Neural cell (in vitro differentiated cells): Measurements from ENCODE around the gene GCFC2.

ENCODE experiments used
- CTCF ChIP-seq: fragments of 450-650 bp; IDR thresholded peaks from 2 replicates; pipeline ENCODE4 v1.5.1; 2014; ENCODE audit warnings: antibody characterized with exemption, mild to moderate bottlenecking, moderate library complexity; ENCODE audit not compliant: poor library complexity, severe bottlenecking
- EZH2 ChIP-seq: fragments of 200-600, 300-800 bp; shearing (Covaris generic), sonication (generic); IDR thresholded peaks from 2 replicates; pipeline ENCODE4 v1.6.1; 2014; ENCODE audit warnings: antibody characterized with exemption, low read length, borderline replicate concordance, mild to moderate bottlenecking; ENCODE audit not compliant: insufficient read depth, poor library complexity, severe bottlenecking
- MXI1 ChIP-seq: fragments of 450-650 bp; conservative IDR thresholded peaks from 2 replicates; pipeline ENCODE4 v1.6.1; 2014; ENCODE audit warnings: antibody characterized with exemption, mild to moderate bottlenecking; ENCODE audit not compliant: poor library complexity, severe bottlenecking
- POLR2AphosphoS5 ChIP-seq: IDR thresholded peaks from 2 replicates; pipeline ENCODE4 v1.6.1; 2012
- REST ChIP-seq: IDR thresholded peaks from 2 replicates; pipeline ENCODE4 v1.6.1; 2012; ENCODE audit warnings: borderline replicate concordance
- SMC3 ChIP-seq: fragments of 450-650 bp; conservative IDR thresholded peaks from 2 replicates; pipeline ENCODE4 v1.6.1; 2014; ENCODE audit warnings: antibody characterized with exemption, mild to moderate bottlenecking, moderate library complexity; ENCODE audit not compliant: poor library complexity
- TAF1 ChIP-seq: IDR thresholded peaks from 2 replicates; pipeline ENCODE4 v1.6.1; 2012; ENCODE audit warnings: low read depth

DNA sequence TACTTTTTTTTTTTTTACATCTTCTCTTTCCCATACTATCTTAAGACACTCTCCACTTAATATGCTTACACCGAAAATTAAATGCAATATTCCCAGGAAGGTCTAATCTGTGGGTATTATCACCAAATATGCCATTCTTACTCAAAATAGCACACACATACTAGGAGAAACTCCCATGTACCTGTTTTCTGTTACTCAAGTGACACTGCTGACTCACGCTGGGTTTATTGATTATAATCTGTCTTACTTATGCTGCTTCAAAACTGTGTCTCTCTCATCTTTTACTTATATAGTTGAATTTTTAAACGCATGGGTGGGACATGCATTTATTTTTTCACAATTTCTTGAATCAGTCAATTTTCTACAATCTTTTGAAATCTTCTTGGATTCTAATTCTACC lies 34.3 kb downstream of the GCFC2 start:
- no peak for TF ChIP-seq POLR2AphosphoS5
- TF ChIP-seq EZH2 = no peak
- TF ChIP-seq CTCF = no peak
- no peak for TF ChIP-seq MXI1
- no peak for TF ChIP-seq SMC3
- no peak for TF ChIP-seq TAF1
- TF ChIP-seq REST = no peak
